ENCODE data around the gene SCN2B. TPM values are rescaled to one million over a fixed set of nuclear protein-coding genes. Genes with fewer than 3 reads are reported as not detected.

SCN2B gene
- total RNA-seq, 4 donors from 2014 or later: 0.42 to 1.2 (median 0.67) TPM

- WGBS: 71% methylated on average over 3 of the region's 5 CpGs
- Histone ChIP-seq H3K27me3 (peaks cover 0 to 53% (median 0%) of the 10 kb centered on the region in 4 donors), H3K4me3 (no peak overlapping the region), H3K9me3 (no peaks in the 10 kb centered on the region), H3K4me1 (no peaks in the 10 kb centered on the region), H3K27ac (replicated peaks in 1 of 4) (no peak overlapping the region), H3K36me3 (peaks cover 0 to 6% (median 0%) of the 10 kb centered on the region in 4 donors)
- TF ChIP-seq CTCF (IDR thresholded peaks at IDR 0.05) (no peak), POLR2AphosphoS5 (IDR thresholded peaks at IDR 0.05) (no peak), POLR2A (IDR thresholded peaks at IDR 0.05; ENCODE audit: low read depth) (no peak), EP300 (IDR thresholded peaks at IDR 0.05) (no peak)
- no peak for DNase-seq (ENCODE audit: extremely low spot score)
- intact Hi-C loops (cut with DNase I): no loop called here
Measured at GRCh38 chr11:118135796-118136165, 40.7 kb downstream of the SCN2B start.

DNA sequence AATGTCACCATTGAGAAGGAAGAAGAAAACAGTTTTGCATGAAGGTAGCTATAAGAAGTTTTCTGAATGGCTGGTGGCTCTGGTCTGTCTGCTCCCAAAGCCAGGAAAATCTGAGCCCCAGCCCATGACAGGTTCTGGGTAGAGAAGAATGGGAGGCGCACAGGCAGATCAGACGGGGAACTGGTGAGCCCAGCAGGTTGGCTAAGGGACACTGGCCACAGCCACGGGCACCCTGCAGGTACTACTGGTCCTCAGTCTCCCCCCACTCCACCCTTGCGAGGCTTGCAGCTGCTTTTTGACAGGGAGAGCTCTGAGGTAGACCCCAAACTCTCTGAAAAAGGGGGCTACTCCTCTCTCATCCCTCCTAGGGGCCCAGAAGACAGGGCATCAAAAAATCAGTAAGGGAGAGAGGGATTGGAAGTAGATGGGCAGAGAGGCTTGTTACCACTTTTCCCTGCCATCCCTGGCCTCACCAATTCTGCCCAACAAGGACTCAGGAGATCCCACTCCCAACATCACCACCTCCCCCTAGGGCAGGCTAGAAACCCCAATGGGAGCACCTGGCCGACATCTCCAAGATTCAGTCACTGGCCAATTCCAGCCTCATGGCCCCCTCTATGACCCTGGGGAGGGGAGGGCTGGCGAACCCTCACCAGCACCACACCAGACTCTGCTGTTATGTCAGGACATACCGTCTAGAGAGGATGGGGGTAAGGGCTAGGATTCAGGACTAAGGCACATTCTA lies 41.2 kb downstream of the SCN2B start:
- H3K36me3 ChIP-seq: peaks cover 0 to 6% (median 0%) of the 10 kb centered on the region in 4 donors
- no peak for TF ChIP-seq POLR2A (IDR thresholded peaks at IDR 0.05; ENCODE audit: low read depth)
- H3K4me1 ChIP-seq: no peaks in the 10 kb centered on the region
- no peak for DNase-seq (ENCODE audit: extremely low spot score)
- no peak overlapping the region for H3K4me3 ChIP-seq
- intact Hi-C loops (cut with DNase I): no loop called here
- no peak overlapping the region for H3K27ac ChIP-seq (replicated peaks in 1 of 4)
- no peaks in the 10 kb centered on the region for H3K9me3 ChIP-seq
- peaks cover 0 to 49% (median 0%) of the 10 kb centered on the region in 4 donors for H3K27me3 ChIP-seq
- 85% methylated on average over 4 of the region's 7 CpGs for WGBS

GRCh38 chr11:118133816-118134215 lies 42.6 kb downstream of the SCN2B start:
- Histone ChIP-seq H3K9me3 (no peaks in the 10 kb centered on the region), H3K4me1 (peaks cover 0 to 4% (median 0%) of the 10 kb centered on the region in 4 donors), H3K36me3 (peaks cover 0 to 6% (median 0%) of the 10 kb centered on the region in 4 donors), H3K27ac (replicated peaks in 1 of 4) (no peak overlapping the region), H3K27me3 (peaks cover 0 to 39% (median 2%) of the 10 kb centered on the region in 4 donors), H3K4me3 (no peak overlapping the region)
- intact Hi-C loops (cut with DNase I): no loop called here
- 84% methylated on average over 10 of the region's 10 CpGs for WGBS
- TF ChIP-seq CTCF (IDR thresholded peaks at IDR 0.05): no peak
- TF ChIP-seq POLR2AphosphoS5 (IDR thresholded peaks at IDR 0.05): no peak
- no peak for TF ChIP-seq POLR2A (IDR thresholded peaks at IDR 0.05; ENCODE audit: low read depth)
- no peak for TF ChIP-seq EP300 (IDR thresholded peaks at IDR 0.05)
- no peak for DNase-seq (ENCODE audit: extremely low spot score)

GRCh38 chr11:118132385-118133151 lies 43.9 kb downstream of the SCN2B start:
- TF ChIP-seq CTCF (IDR thresholded peaks at IDR 0.05) (no peak), EP300 (IDR thresholded peaks at IDR 0.05) (no peak), POLR2A (IDR thresholded peaks at IDR 0.05; ENCODE audit: low read depth) (no peak), POLR2AphosphoS5 (IDR thresholded peaks at IDR 0.05) (no peak)
- H3K4me1 ChIP-seq: peaks cover 0 to 8% (median 0%) of the 10 kb centered on the region in 4 donors
- no peak overlapping the region for H3K27ac ChIP-seq (replicated peaks in 1 of 4)
- intact Hi-C loops (cut with DNase I): no loop called here
- no peaks in the 10 kb centered on the region for H3K9me3 ChIP-seq
- 80% methylated on average over 15 of the region's 15 CpGs for WGBS
- H3K36me3 ChIP-seq: peaks cover 0 to 6% (median 0%) of the 10 kb centered on the region in 4 donors
- H3K4me3 ChIP-seq: no peak overlapping the region
- H3K27me3 ChIP-seq: peaks cover 0 to 37% (median 2%) of the 10 kb centered on the region in 4 donors
- no peak for DNase-seq (ENCODE audit: extremely low spot score)

GRCh38 chr11:118129471-118130172 lies 46.8 kb downstream of the SCN2B start:
- Histone ChIP-seq H3K4me3 (no peak overlapping the region), H3K9me3 (no peaks in the 10 kb centered on the region), H3K36me3 (no peaks in the 10 kb centered on the region), H3K27ac (replicated peaks in 1 of 4) (no peak overlapping the region), H3K27me3 (peaks cover 0 to 12% (median 2%) of the 10 kb centered on the region in 4 donors), H3K4me1 (peaks cover 0 to 8% (median 0%) of the 10 kb centered on the region in 4 donors)
- TF ChIP-seq POLR2AphosphoS5 (IDR thresholded peaks at IDR 0.05) (no peak), CTCF (IDR thresholded peaks at IDR 0.05) (no peak), POLR2A (IDR thresholded peaks at IDR 0.05; ENCODE audit: low read depth) (no peak), EP300 (IDR thresholded peaks at IDR 0.05) (no peak)
- WGBS: 60% methylated on average over 6 of the region's 6 CpGs
- no peak for DNase-seq (ENCODE audit: extremely low spot score)
- intact Hi-C loops (cut with DNase I): no loop called here
